CD4-positive, alpha-beta T cell treated with Interleukin-10 for 1 hour (primary cell): ENCODE measurements around the gene SEMA3D.

ENCODE experiments used
- DNase-seq: peaks from one replicate; pipeline ENCODE4 v3.0.0-alpha.2; 2020

SEMA3D gene

DNA sequence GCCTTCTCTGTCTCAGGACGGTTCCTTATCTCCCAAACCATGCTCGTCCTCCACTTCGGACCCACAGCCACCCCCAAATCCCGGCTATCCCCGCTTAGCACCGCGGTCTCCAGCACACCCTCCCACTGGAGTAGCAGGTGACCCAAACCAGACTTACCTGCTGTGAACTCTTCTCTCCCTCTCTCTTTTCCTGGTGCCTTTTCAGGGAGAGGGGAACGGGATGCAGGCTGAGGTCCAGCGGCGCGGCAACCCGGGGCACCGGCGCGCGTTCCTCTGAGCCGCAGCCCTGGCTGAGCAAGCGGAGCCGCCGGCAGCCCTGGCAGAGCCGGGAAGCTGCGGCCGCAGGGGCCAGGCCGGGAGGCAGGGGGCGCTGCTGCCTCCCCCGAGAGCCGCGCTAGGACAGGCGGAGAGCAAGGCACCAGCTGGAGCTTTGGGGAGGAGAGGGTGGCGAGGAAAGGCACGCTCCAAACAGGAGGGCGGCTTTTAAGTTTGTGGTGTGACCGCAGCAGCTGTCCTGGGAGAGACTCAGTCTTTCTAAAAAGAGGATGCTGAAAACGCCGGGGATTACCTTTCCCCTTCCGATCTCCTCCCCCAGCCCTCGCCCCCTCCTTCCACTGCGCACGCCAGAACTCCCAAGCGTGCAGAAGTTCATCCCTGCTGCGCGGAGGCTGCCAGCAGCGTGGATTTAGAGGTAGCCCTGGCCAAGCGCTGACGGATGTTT, at the start of gene SEMA3D:
Gene SEMA3D, minus strand, starts transcription at position 536 of the 721 bp plus-strand sequence. CDS start 65,165 bp downstream, outside the sequence.
- DNase-seq: no peak

DNA sequence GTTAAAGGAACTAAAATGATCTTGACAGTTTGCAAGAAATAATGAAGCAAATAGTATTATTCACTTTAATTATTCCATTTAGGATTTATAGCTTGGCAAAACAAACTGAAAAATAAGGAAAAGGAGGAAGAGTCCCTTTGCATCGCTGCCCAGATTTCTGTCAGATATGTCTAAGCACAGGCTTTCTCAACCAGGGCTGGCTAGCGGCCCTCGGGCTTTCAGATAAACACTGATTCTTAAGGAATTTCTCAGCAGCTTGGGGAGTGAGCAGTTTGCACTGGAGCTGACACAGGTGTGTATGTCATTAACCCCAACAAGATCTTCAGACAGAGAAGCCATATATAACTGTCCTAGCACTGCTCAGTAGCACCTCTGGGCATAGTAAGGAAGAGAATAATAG, 47.9 kb upstream of the SEMA3D start:
- DNase-seq: no peak

DNA sequence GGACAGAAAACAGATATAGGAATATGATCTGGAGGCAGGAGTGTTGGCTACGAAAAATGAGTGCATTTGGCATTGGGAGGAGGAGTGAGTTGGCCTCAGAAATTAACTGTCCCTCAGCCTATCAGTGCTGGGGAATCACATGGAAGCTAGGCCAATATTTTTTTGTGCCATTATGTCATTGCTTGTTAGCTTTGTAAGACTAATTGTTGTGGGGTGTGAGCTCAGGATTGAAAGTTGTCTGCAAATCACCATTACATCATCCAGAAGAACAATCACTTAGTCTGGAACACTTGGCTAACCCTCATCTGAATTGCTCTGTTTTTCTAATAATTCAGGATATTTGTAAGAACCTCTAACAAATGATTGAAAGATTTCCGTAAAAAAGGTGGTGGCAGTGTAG, 45.2 kb upstream of the SEMA3D start:
- no peak for DNase-seq

DNA sequence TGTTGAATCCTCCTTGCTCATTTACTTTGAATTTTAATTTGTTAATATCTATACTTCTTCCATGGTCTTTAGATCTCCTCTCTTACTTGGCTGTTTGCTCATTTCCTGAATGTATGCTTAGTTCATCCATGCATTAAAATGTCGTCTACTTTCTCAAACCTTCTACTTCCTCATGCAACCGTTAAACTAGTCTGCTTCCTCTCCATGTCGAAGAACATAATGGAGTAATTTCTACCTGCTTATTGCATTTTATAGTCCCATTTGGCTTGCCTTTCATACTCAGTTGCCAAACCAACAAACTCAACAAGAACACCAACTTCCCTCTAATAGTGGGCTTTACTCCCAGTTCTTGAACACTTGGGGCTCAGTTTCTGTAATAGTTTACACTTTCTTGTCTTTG, 43.8 kb upstream of the SEMA3D start:
- no peak for DNase-seq

DNA sequence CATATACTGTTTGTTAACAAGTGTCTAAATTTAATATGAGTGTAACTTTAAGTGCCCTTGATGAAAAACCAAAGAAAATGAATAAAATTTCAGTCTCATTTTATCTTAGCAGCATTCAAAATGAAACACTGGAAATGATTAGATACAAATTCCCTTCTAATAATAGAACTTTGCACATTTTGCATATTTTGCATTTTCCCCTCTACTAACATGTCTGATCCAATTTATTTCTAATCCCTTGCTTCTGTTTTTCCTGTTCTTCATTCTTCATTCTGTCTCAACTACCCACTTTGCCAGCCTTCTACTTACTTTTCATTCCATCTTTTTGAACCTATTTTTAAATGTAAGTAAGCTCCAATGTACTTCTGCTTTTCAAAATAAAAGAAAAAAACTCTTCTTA, 42.7 kb upstream of the SEMA3D start:
- no peak for DNase-seq

DNA sequence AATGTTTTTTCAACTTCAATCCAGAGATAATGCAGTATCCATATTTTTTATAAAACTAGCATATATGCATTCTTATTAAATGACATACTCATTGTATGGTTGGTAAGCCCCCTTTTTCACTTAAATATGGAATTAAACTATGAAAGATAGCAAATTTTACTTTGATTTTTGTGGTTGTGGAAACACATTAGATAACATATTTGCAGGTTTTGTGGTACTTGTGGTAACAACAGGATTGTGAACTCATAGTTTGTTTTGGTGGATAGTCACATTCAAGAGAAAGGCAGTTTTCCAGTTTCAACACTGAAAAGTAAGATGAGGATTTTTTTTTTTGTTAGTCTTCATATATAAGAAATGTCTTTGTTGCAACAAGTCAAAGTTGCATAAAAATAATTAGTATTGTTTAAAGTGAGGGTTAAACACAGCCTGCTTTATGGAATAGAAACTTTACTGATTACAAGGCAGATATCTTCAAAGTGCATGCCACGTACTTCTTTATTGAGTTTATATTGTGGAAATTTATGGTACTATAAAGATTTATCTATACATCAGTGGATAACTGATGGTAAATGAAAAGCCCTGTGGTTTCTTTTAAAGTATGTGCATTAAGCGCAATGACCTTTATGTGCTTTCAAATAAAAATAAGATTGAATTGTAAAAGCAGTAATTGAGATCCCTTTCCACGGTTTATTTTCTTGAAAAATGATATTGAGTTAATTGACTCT, 39.7 kb upstream of the SEMA3D start:
- no peak for DNase-seq

DNA sequence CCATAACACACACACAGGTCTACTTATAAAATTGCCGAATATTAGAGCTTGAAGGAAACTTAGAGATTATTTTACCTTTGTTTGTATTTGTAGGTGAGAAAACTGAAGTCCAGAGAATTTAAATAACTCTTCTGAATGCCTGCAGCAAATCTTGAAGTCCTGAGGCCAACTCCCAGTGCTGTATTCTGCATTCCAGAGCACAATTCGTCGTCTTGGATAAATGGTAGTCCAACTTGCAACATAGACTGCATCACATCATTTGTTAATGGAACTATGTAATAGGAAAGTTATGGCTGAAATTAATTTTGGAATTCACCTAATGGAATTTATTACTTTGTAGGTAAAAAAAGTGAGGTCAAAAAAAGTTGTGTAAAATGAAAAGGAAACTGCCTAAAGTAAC, 37.3 kb upstream of the SEMA3D start:
- DNase-seq: no peak

DNA sequence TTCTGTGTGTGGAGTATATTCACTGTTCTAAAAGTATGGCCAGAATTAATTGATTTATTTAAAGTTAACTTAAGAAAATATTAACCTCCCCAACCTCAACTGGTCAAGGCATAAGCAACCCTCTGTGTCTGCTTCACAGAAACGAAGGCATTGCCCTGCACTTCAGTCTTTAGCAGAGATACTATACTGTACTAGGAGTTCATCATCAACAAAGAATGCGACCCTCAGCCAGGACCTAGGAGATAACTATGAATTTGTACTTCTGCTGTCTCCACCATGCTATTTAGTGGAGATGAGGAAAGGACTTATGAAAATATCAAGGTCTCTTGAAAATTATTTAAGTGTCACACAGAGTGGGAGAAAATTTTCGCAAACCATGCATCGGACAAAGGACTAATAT, 35.7 kb upstream of the SEMA3D start:
- DNase-seq: no peak

DNA sequence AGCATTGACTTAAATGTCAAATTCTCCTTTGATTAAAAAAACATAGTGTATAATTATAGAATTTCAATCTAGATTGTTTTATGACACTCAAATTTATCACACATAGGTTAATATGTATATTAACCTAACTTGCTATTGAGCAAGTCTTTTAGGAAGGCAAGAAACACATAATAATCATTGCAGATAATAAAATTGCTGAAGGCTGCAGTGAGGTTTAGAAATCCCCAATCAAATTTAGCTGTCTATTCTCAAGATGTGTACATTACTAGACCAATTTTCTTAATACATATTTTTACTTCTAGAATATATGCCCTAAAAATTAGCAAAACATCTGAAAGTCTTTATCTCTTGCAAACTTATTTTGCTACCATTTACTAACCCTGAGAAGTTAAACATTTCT, 34.9 kb upstream of the SEMA3D start:
- DNase-seq: no peak

DNA sequence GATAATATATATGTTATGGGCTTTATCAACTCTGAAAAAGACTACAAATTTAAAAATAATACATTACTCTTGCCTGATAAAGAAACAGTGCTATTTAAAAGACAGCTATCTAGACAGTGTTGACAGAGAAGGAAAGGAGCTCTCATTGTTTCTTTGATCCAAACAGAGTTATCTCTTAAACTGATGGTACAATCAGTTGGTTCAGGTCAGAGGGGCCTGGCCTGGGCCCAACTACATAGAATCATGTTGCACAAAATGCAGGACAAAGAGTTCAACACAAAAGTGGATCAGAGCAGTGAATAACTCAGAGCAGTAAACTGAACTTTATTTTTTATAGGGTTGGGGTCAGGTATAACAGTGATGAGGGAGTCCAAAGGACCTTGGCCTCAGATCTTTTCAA, 33.8 kb upstream of the SEMA3D start:
- no peak for DNase-seq

DNA sequence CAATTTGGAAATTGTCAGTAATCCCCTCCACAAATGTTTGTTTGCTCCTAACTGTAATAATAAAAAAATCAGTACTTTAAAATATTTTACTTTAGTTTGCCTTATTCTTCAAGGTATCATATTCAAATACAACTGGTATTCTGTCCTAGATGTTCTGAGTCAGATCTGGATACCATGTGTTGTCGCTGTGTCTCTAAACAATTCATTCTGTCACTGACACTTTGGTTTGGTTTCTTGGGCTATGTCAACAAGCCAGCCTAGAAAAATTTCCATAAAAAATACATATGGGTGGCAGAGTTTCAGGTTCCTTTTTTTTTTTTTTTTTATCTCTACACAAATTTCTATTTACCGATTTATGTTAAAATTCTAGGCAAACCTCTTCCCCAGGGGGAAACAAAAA, 33.2 kb upstream of the SEMA3D start:
- no peak for DNase-seq

DNA sequence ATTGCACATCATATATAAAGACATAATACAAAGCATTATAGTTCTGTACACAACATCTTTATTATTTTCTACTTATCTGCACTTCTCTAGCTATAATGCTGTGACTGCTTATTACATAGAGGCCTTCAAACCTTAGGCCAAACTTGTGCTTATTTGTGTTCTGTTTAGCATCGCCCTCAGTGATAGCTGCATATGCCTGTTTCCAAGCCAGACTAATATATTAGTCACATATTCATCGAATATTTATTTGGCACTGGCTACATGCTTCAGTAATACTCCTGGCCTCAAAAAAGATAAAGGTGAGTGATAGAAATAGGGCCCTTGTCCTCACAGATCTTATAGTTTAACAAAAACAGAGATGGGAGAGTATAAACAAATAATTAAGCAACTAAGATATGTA, 30.2 kb upstream of the SEMA3D start:
- DNase-seq: no peak

DNA sequence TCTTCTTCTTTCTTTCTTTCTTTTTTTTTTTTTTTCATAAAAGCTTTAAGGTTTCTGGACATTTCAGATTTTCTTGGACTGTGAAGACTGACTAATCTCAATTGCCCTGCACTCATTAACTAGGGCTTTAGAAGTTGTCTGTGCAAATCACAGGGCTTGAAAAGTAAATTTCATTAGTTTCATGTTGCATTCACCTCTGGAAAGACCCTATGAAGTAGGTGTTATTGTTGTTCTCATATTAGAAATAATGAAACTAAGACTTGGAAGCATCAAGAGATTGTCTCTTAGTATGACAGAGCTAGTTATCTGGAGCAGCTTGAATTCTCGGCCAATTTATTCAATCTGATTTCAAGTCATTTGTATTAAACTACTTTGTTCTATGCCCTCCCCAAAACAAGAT, 28.2 kb upstream of the SEMA3D start:
- no peak for DNase-seq

DNA sequence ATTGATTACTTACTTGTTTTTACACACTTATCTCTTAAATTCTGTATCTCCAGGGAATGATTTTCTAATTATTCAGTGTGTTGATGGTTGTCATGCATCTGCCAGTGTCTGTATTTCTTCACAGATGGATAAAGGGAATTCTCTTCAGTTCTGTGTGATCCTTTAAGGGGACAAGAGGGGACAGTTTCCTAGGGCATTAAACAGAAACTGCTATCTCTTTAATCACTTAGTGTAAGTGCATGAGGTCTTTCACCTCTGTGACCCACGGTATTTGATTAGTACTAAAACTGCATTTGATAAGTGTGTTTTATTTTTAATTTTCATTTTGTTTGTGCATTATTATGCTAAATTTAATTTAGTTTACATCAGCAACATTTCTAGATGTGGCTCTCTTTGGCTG, 26.6 kb upstream of the SEMA3D start:
- no peak for DNase-seq

DNA sequence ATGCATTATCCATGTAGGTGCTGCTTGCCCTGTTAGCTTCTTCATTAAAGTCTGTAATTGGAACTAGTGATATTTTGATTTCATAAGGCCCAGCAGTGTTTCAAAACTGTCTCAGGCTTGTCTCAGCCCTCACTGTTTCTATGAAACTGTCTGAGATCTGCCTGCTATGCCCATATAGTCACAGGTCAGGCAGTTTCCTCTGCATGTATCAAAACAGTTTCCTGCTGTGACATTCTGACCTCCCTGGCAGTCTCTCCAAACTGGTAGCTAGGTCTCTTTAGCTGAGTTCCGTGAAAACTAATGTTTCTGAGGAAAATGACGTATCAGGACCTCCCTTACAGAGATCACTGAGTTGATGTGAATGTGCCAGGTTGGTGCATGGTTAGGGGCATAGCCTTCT, 18.9 kb upstream of the SEMA3D start:
- DNase-seq: no peak

DNA sequence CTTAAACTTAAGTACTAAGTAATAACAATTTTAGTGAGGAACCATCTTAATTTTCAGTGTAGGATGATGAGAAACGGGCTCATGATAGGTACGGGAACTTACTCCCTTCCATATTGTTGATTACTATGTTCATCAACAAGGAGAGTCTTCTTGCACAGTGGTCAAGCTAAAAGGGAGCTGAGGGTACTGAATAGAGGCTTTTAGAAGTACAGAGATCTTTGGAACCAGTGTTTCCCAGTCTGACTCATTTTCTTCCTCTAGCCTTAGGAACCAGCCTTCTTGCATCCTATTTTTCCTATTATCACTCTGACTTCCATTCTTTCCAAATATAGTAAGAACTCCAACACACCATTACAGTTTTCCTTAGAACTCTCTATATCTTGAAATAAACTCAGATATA, 17.6 kb upstream of the SEMA3D start:
- DNase-seq: no peak

DNA sequence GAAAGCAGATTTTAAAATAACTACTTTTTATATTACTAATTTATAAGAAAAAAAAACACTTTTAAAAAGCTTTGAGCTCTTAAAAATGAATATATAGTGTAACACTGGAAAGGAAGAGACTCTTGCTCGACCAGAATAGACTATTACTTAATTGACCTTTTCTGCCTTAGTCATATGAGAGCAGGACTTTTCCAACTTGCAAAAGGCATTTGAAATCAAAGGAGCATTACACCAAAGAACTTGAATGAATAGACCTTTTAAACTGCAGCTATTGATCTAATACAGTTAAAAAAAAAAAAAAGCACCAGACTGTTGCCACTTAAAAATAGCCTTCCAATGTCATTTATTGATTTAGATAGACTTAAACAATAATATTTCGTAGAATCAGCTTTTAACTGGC, 17.2 kb upstream of the SEMA3D start:
- no peak for DNase-seq

DNA sequence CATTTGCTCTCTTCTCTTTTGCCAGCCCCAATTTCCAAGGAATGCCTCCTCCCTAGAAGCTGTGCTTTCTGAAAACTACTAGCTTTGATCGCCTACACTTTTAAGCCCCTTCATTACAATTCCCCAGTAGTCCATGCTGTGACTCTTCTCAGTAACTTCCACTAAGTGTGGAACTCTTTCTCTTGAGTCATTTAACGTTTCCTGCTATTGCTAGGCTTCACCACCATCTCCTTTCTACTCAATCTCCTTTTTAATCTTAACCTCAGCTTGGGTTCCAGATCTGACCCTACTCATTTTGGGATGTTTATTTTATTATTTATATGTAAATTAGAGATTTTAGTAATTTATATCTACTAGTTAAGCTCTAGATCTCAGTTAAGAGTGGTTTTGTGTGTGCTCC, 14.4 kb upstream of the SEMA3D start:
- DNase-seq: no peak

DNA sequence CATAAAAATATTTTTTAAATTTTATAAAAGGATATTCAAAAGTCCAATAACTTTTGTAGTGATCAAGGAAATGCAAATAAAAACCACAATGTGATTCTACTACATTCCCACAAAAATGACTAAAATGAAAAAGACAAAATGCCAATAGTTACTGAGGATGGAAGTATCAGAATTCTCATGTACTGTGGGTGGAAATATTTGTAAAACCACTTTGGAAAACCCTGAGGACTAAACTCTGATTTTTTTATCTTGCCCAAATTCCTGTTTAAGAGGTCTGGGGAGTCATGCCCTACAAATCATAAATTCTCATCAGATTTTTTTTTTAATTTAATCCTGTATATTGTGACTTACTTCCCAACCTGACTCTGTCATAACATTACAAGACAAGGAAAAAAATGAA, 9.8 kb upstream of the SEMA3D start:
- no peak for DNase-seq

DNA sequence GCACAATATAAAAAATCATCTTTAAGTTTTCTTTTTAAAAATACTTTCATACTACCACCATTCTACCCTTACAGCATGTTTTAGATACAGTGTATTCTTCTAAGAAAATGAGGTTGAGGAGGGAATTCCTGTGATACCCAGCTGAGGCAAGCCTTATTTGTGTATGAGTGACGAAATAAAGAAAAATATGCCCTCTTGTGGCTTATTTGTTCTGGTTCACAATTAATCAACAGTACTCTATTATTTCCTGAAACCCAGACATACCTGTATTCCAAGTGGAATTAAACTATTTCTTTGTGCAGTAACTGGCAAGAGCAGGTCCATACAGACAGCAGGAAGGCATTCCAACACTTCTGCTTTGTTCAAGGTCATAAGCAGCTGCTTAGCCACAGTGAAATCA, 4.5 kb upstream of the SEMA3D start:
- no peak for DNase-seq

DNA sequence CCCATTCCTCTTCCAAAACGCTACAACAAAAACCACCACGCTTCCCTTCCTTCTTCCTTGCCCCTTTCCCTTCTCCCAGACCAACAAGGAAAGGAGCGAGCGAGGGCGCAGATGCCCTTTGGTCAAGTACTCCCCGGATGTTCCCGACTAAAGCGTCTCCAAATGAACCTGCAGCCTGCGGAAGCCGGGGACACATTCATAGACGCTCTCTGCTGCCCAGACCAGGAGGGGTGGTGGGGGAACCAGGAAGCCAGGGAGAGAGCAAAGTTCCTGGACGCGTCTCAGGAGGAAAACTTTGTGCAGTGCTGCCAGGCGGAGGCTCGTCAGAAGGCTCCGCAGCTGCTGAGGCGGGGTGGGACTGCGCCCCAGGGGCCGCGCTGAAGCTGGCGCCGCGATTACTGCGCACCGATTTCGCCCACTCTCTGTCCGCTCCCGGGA, 754 bp downstream of the SEMA3D start:
- DNase-seq: no peak

DNA sequence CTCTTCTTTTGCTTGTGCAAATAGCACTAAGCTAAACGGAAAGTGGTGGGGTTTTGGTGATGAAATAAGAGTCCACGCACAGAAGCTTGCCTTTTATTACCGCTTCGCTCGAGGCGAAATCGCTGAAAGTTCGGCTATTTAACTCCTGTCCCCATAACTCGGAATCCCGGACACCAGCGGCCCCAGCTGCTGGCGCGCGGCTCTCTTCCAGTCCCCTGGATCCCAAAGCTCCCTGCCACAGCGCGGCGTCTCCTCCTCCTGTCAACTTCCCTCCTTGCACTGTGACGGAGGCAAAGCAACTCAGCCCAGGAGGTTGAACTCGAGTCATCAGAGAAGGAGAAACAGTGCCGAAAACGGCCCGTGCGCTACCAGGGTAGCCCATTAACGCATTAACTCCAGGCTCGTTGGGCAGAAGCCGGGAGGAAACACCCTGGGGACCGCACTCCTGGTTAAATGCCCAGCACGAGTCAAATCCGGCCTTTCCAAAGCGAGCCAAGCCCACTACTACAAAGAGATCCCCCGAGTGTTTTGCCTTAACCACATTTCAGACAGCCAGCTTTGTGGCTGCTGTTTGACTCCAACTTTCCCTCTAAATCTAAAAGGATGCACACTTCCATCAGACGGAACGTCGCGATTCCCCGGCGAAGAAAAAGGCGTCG, 1.3 kb downstream of the SEMA3D start:
- DNase-seq: no peak

DNA sequence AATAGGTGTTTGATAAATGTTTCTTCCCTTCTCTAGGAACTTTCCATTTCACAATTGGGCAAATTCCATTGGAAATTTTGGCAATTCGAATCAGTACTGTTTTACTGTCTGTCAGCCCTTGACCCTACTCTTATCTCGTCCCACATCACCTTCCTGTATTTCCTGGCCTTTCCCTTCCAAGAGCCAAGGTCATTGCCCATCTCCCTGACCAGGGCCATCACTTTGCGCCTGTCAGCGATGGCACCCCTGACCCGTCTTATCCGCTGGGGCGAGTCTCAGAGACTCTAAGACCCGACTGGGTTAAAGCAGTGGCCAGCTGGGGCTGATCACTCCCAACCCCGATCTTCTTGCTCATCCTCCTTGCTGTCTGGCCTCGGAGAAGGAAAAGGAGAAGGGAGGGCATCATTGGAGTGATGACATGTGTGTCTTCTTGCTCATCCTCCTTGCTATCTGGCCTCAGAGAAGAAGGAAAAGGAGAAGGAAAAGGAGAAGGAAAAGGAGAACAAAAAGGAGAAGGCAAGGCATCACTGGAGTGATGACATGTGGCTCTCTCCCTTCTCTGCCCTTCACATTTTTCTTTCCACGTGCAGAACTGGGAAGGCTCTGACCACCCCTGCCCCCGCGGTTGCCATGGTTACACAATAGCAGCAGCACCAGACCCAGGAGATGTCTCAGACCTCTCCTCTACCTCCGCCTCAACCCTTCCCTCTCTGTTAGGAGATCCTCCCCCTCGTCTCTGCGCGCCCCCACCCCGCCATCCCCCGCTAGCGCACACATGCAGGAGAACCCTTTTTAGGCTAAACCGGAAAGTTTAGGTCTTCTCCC, 2.0 kb downstream of the SEMA3D start:
- no peak for DNase-seq
